Hepatocyte (in vitro differentiated cells): ENCODE results near the gene MAMDC2.

Experiments used
- EZH2 ChIP-seq: fragments of 200-600 bp; sonication (generic); IDR thresholded peaks from 2 replicates; pipeline ENCODE4 v1.6.1; 2016; ENCODE audit warnings: antibody characterized with exemption, mild to moderate bottlenecking, borderline replicate concordance
- TF ChIP-seq, protein P1 (sequence below): fragments of 200-600 bp; sonication (generic); IDR thresholded peaks from 2 replicates; pipeline ENCODE4 v1.5.1; 2016; ENCODE audit warnings: antibody characterized with exemption, mild to moderate bottlenecking; ENCODE audit not compliant: poor library complexity

DNA sequence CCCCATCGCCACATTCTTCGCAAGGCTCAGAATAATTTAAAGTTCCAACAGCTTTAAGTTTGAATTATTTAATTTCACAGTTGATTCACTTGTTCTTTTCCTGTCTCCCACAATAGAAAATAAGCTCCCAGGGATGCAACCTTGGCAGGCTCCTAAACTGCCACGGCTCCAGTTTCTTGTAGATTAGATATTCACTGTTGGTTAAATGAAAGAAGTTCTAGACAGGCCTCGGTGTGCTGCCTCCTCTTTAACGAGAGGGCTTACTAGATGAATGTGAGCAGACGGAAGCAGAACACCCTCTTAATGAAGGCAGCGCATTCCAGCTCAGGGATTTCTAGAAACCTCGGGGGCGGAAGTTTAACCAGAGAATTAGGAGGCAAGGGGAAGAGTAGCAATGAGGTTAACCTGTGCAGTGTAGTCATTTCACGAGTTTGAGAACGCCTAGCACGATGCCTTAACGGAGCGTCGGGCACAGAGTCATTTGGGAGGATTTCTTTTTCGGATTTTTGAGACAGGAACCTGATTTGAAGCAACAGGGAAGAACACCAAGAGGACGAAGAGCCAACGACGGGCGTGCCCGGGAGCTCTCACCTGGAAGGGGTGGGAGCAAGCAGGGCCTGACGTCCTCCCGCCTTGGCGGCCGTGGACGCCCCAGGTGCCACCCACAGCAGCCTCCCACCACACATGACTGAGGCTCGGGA lies 214.5 kb downstream of the MAMDC2 start:
- TF ChIP-seq, protein P1, sequence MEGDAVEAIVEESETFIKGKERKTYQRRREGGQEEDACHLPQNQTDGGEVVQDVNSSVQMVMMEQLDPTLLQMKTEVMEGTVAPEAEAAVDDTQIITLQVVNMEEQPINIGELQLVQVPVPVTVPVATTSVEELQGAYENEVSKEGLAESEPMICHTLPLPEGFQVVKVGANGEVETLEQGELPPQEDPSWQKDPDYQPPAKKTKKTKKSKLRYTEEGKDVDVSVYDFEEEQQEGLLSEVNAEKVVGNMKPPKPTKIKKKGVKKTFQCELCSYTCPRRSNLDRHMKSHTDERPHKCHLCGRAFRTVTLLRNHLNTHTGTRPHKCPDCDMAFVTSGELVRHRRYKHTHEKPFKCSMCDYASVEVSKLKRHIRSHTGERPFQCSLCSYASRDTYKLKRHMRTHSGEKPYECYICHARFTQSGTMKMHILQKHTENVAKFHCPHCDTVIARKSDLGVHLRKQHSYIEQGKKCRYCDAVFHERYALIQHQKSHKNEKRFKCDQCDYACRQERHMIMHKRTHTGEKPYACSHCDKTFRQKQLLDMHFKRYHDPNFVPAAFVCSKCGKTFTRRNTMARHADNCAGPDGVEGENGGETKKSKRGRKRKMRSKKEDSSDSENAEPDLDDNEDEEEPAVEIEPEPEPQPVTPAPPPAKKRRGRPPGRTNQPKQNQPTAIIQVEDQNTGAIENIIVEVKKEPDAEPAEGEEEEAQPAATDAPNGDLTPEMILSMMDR = no peak
- TF ChIP-seq EZH2 = no peak
